HG03139 (cell line): ENCODE results near the gene PYGO2.
A peak's percentile ranks its signal among the peaks of the same experiment; 100 is the strongest.

Source experiments
- ATAC-seq: cut with Tn5 transposase; IDR thresholded peaks from one replicate; pipeline ENCODE4 v1.9.1; 2021; ENCODE audit not compliant: unreplicated experiment

The PYGO2 gene

GRCh38 chr1:154961207-154962155 is at the start of gene PYGO2:
Gene PYGO2 (minus strand): TSS chr1:154961782. CDS start chr1:154961576, 206 bp downstream.
- peak; percentile 61 for ATAC-seq

DNA sequence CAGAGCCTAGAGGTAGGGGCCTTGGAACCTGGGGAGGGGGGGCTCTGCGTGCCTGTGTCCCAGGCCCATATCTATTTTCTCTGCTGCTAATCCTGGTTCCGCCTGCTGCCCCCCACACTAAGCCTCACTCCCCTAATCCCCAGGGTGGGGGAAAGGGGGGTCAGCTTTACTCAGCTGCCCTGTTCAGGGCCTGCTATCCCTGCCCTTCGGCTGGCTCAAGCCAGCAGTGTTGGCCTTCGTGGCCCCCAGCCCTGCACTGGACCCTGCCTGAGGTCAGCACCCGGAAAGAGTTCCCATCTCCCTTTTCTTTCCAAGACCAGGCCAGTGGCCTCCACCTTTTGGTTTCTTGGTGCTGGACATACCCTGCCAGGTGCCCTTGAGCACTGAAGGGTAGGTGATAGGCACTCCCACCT is 49.4 kb upstream of the PYGO2 start:
- no peak for ATAC-seq

- ATAC-seq = no peak
Observed at GRCh38 chr1:155010211-155010918, 48.8 kb upstream of the PYGO2 start.

DNA sequence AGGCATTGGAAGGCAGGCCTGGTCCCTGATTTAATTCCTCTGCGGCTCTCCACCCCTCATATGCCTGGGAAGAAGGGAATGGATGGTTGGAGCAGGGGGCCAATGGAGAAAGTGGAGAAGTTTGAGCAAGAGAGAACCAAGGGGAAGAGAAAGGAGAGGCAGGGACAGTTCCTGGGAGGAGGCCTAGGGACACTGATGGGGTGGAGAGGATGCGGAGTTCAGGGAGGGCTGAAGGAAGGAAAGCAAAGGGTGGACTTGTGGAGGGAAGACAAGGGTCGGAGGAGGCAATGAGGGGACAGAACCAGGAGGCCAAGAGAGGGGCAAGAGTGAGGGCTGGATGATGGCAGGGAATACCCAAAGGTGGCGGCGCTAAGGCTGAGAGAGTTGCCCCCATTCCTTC is 48.2 kb upstream of the PYGO2 start:
- no peak for ATAC-seq

DNA sequence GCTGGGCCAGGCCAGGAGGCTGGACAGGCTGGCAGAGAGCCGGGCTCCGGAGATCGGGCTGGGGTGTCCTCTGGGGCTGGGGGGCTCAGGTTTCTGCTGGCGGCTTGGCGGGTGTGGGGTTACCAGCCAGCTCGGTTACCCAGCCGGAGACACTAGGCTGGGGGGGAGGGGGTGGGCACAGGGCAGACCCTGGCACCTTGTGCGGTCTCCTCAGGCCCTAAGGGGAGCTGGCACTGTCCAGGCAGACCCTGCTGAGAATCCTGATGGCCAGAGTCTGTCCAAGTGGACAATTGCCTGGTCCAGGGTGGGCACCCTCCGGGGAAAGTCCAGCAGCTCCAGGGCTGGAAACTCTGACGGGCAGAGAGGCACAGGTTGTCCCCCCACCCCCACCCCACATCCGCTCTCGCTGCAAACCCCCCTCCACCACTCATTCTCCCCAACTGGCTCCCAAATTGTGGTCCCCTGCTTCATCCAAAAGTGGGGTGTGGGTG is 47.7 kb upstream of the PYGO2 start:
- ATAC-seq = no peak

DNA sequence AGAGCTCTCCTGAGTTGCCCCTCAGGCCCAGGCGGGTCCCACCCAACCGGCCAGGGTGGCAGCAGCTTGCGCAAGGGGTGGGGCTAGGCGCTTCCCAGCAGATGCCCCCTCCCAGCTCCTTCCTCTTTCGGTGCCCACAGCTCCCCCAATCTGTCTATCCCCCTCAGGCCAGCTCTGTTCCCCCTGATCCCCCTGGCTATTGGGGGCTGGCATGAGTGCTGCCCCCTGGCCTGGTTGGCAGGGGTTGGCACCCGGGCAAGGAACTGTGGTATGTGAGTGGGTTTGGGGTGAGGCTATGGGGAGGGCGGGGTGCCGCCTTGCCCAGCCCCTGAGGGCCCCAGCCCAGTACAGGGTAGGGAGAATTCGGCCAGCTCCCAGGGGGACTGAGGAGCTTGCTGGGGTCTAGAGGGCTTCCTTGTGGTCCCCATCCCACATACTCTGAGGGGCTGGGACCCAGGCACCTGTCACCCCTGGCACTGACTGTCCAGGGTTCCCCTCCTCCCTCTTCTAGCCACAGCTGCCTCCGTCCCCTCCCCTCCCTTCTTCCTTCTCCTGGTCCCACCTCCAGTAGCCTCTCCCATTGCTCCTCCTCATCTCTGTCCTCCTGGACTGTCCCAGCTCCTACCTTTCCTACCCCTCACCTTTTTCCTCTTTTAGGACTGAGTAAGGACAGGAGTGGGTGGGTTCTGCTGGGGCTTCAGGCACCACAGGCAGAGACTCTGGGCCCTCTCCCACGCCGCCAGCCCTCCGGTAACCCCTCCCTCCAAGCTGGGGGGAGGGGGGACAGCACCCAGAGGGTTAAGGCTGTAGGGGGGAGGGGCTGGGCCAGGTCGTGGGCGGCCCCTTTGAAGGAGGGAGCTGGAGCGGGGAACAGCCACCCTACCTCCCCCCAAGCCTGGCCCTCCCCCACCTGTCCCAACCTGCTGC is 46.7 kb upstream of the PYGO2 start:
- no peak for ATAC-seq

DNA sequence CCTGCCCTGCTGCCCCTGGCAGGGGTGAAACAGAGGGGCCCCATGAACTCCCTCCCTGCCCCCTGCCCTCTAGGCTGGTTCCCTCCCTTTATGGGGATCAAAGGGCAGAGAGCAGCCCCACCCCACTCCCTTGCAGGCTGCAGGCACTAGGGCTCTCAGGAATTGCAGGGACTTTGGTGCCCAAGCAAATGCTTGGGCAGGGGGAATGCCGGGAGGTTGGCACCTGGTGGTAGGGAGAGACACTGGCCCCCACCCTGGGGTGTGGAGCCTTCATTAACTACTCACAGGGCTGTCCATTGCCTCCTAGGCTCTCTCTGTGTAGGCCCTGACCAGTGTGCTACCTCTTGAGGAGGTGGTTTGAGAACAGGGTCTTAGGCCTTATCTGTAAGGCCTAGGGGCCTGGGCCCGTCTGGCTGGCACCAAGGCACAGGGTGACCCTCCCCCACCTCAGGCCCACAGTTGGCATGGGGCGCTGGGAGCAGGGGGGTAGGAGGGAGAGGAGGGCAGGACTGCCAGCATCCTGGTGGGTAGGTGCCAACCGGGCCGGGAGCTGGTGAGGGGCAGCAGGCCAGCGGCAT is 45.8 kb upstream of the PYGO2 start:
- no peak for ATAC-seq

DNA sequence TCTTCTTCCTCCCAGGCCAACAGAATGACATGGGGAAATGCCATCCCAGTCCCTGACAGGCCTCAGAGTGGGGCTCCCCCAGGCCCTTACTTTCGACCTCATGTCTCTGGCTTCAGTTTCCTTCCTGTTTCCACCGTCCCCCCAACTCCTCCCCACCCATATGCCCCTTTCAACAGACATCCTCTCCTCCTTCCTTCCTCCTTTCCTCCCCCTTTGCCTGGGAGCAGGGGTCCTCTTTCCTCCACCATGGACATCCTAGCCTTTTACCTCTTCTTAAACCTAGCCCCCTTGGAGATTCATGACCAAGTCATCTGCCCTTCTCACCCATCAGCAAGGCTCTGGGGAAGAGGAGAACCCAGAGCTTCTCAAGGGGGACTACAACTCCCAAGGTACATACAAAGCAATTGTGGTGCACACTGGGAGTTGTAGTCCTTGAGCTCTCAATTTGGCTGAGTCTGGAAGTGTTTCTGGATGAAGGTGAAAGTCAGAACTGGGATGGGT is 45.1 kb upstream of the PYGO2 start:
- no peak for ATAC-seq

GRCh38 chr1:155005076-155006011 is 43.8 kb upstream of the PYGO2 start:
- ATAC-seq = no peak

- no peak for ATAC-seq
Observed at GRCh38 chr1:155004352-155005075, 42.9 kb upstream of the PYGO2 start.

- no peak for ATAC-seq
Observed at GRCh38 chr1:155003766-155004351, 42.3 kb upstream of the PYGO2 start.

- ATAC-seq = no peak
Observed at GRCh38 chr1:155003227-155003765, 41.7 kb upstream of the PYGO2 start.

DNA sequence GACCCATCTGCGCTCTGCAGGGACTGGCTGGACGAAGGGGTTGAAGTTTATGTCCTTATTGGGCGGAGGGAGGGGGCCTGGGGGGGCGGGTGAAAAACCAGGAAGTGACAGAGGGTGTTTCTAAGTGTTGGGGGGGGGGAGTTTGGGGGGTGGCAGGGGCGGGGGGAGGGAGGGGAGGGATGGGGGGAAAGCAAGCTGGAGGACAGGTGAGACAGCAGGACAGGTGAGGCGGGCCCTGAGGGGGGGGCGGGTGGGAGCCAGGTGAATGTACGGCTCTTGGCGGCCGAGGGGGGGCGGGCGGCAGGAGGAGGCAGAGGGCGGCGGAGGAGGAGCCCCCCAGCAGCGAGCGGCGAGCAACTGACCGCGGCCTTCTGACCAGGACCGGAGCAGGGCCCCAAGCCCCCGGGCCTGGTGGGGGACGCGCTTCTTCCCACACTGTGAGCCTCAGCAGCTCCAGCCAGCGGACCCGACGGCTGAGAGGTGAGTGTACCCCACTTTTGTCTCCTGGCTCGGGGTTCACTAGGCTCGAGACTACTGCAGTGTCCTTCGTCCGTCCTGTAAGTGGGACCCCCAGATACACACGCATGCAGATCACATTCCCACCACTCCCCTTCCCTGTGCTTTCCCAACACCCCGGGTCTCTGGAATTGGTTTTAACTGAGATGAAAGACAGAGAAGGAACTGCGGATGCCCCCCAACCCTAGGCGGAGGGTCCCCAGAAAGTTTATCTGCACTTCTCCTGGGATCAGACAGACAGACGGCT is 41.1 kb upstream of the PYGO2 start, which contains the start of gene ZBTB7B:
TSS of gene ZBTB7B (plus strand) at position 339 of the 763 bp plus-strand sequence. CDS start 11,859 bp downstream, outside the sequence.
- ATAC-seq = no peak

DNA sequence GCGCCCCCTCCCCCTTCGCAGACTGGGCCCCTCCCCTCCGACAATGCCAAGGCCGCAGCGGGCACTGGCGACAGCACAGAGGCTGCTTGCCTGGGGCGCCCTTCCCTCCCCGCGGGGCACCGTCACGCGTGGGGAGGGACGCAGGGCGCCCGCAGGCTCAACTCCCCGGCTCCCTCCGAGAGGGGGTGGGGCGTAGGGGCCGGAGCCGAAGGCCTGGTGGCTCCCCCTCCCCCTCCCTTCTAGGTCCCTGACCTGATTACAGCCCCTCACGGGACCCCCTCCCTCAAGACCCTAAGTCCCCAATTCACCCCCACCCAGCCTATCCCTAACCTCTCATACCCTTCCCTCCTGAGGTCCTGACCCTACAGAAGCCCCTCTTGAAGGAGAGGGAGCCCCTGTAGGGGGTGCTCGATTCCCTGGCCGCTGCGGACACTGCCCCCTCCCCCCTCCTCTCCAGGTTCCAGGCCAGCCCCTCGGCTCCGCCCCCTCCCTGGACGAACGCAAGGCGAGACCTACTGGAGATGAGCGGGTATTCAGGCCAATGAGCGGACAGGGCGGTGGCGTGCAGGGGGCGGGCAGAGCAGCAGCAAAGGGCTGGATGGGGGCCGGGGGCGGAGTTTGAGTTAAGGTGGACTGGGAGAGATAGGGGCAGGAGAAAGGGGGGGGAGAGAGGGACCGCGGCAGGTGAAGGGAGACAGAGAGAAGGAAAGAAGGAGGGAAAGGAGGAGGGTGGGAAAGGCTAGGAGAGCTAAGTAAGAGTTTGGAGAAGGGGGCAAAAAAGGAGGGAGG is 40.3 kb upstream of the PYGO2 start:
- peak; percentile 52 for ATAC-seq

- no peak for ATAC-seq
Observed at GRCh38 chr1:155001425-155001674, 39.8 kb upstream of the PYGO2 start.

- ATAC-seq = no peak
Observed at GRCh38 chr1:155000726-155001424, 39.3 kb upstream of the PYGO2 start.
